Stimulated activated CD8-positive, alpha-beta memory T cell treated with anti-CD3 and anti-CD28 coated beads, Interleukin-4, amount 100 ng/mL, for 24 hours (primary cell): ENCODE measurements around the gene LIPC.

ENCODE experiments used
- DNase-seq: peaks from one replicate; pipeline ENCODE4 v3.0.0-alpha.2; 2020; ENCODE audit warnings: low read depth

The LIPC gene

GRCh38 chr15:58436552-58436951, 4.8 kb downstream of the LIPC start:
- no peak for DNase-seq

- DNase-seq: no peak
These were observed 5.8 kb downstream of the LIPC start for GRCh38 chr15:58437531-58438105.

- DNase-seq: no peak
These were observed 6.3 kb downstream of the LIPC start for GRCh38 chr15:58438111-58438510.

GRCh38 chr15:58438956-58439355, 7.2 kb downstream of the LIPC start:
- DNase-seq: no peak

- no peak for DNase-seq
These were observed 8.5 kb downstream of the LIPC start for GRCh38 chr15:58440158-58440910.

GRCh38 chr15:58440922-58441321, 9.1 kb downstream of the LIPC start:
- no peak for DNase-seq

- no peak for DNase-seq
These were observed 9.7 kb downstream of the LIPC start for GRCh38 chr15:58441376-58442070.

GRCh38 chr15:58442122-58442521, 10.3 kb downstream of the LIPC start:
- no peak for DNase-seq

- DNase-seq: no peak
These were observed 11.5 kb downstream of the LIPC start for GRCh38 chr15:58443308-58443707.

GRCh38 chr15:58444056-58444455, 12.3 kb downstream of the LIPC start:
- no peak for DNase-seq

- no peak for DNase-seq
These were observed 13.0 kb downstream of the LIPC start for GRCh38 chr15:58444658-58445332.

- no peak for DNase-seq
These were observed 14.1 kb downstream of the LIPC start for GRCh38 chr15:58445865-58446264.

- DNase-seq: no peak
These were observed 14.7 kb downstream of the LIPC start for GRCh38 chr15:58446521-58446920.

GRCh38 chr15:58447271-58448010, 15.7 kb downstream of the LIPC start:
- DNase-seq: no peak

GRCh38 chr15:58448331-58448730, 16.5 kb downstream of the LIPC start:
- no peak for DNase-seq

GRCh38 chr15:58448906-58449305, 17.1 kb downstream of the LIPC start:
- DNase-seq: no peak

GRCh38 chr15:58451826-58452225, 20.0 kb downstream of the LIPC start:
- no peak for DNase-seq

- DNase-seq: no peak
These were observed 21.0 kb downstream of the LIPC start for GRCh38 chr15:58452775-58453174.

- peak; percentile 39 for DNase-seq
These were observed 22.4 kb downstream of the LIPC start for GRCh38 chr15:58453931-58454793.

- no peak for DNase-seq
These were observed 23.2 kb downstream of the LIPC start for GRCh38 chr15:58454950-58455401.

GRCh38 chr15:58457466-58457965, 25.7 kb downstream of the LIPC start:
- no peak for DNase-seq
